Natural killer cell (primary cell): ENCODE data around the gene DAP3. TPM values are rescaled to one million over a fixed set of nuclear protein-coding genes. Genes with fewer than 3 reads are reported as not detected.
"Not testable (repeated sequence)": the region's sequence is repeated elsewhere in the genome, so short reads cannot be mapped to it uniquely, and the experiment has no call there.

Experiments
- ATAC-seq, 3 donors: fragments of 150-1000 bp in 2 of 3; fragments of 200-7000 bp in 1 of 3; cut with Tn5 transposase; 1 replicate in 1 of 3; 2 replicates in 2 of 3; pipeline ENCODE4 v1.10.0; 2021; ENCODE audit warnings: mild to moderate bottlenecking in 2 of 3, moderate library complexity in 2 of 3
- DNase-seq, 2 donors: peaks; one replicate each; pipeline versions ENCODE4 v3.0.0 to v3.0.0-alpha.2; 2013 to 2021; ENCODE audit warnings: mixed read lengths in 1 of 2
- H3K27ac ChIP-seq: one replicate; pipeline ENCODE4 v1.5.1; 2013; ENCODE audit warnings: mild to moderate bottlenecking, low read length
- H3K27me3 ChIP-seq: one replicate; pipeline ENCODE4 v1.6.1; 2013; ENCODE audit warnings: low read length; ENCODE audit not compliant: control insufficient read depth, insufficient read depth
- H3K36me3 ChIP-seq: one replicate; pipeline ENCODE4 v1.6.1; 2013; ENCODE audit warnings: low read length; ENCODE audit not compliant: control insufficient read depth, insufficient read depth
- H3K4me1 ChIP-seq: one replicate; pipeline ENCODE4 v1.6.1; 2013; ENCODE audit warnings: low read length; ENCODE audit not compliant: control insufficient read depth, insufficient read depth
- H3K4me3 ChIP-seq: one replicate; pipeline ENCODE4 v1.5.1; 2013; ENCODE audit warnings: low read length
- H3K9me3 ChIP-seq: one replicate; pipeline ENCODE4 v1.6.1; 2013; ENCODE audit warnings: low read length; ENCODE audit not compliant: control insufficient read depth, insufficient read depth
- H3K27ac Mint-ChIP-seq, 2 donors: one replicate each; pipeline ENCODE4 v1.8.0; 2022; ENCODE audit warnings: mild to moderate bottlenecking in 2 of 2, mixed read lengths in 2 of 2, moderate library complexity in 1 of 2
- H3K27me3 Mint-ChIP-seq, 2 donors: one replicate each; pipeline ENCODE4 v1.8.0; 2022; ENCODE audit warnings: low read depth in 2 of 2, mixed read lengths in 2 of 2
- H3K36me3 Mint-ChIP-seq: one replicate; pipeline ENCODE4 v1.8.0; 2022; ENCODE audit warnings: mixed read lengths
- H3K4me1 Mint-ChIP-seq, 2 donors: one replicate each; pipeline ENCODE4 v1.8.0; 2022; ENCODE audit warnings: mixed read lengths in 2 of 2
- H3K4me3 Mint-ChIP-seq: one replicate; pipeline ENCODE4 v1.8.0; 2022; ENCODE audit warnings: mild to moderate bottlenecking, moderate library complexity, mixed read lengths
- H3K9me3 Mint-ChIP-seq, 2 donors: one replicate each; pipeline ENCODE4 v1.8.0; 2022; ENCODE audit warnings: mixed read lengths in 2 of 2
- WGBS: methylation state at CpG from one replicate; pipeline ENCODE4 v1.1.7; 2013; ENCODE audit warnings: missing lambda C conversion rate; ENCODE audit not compliant: insufficient coverage; 5-methylcytosine and 5-hydroxymethylcytosine counted together
- intact Hi-C: fragments of 100-400 bp; cut with micrococcal nuclease; formaldehyde crosslinking; loops from one replicate; pipeline ENCODE4 v1.14.2; 2022
- total RNA-seq, 4 donors: library from RNA; stranded (reverse); fragments of 120-200 nt in 1 of 4; gene quantifications; one replicate each; pipeline versions ENCODE4 v1.2.3 to v1.2.4, GENCODE V29; 2013 to 2022
- TF ChIP-seq, protein P1 (sequence below): fragments of 200-600 bp; IDR thresholded peaks from one replicate; pipeline ENCODE4 v1.8.0; 2022; ENCODE audit warnings: antibody characterized with exemption

DAP3 gene
- total RNA-seq, 3 donors from 2014 or later (not counting 1 experiment from before 2014, with no cell fraction given): 83.9 to 97.5 (median 96.4) TPM

GRCh38 chr1:155698382-155699038 is 9.6 kb downstream of the DAP3 start:
- intact Hi-C loops: no loop called here
- ATAC-seq (no peak), DNase-seq (no peak)
- Mint-ChIP-seq H3K27ac (no peak overlapping the region), H3K4me1 (peaks cover 49 to 50% of the 10 kb centered on the region in 2 donors), H3K4me3 (no peak overlapping the region), H3K36me3 (no peaks in the 10 kb centered on the region), H3K27me3 (no peaks in the 10 kb centered on the region), H3K9me3 (no peaks in the 10 kb centered on the region)
- no peak overlapping the region for H3K27ac ChIP-seq
- no peak overlapping the region for H3K4me3 ChIP-seq
- no peaks in the 10 kb centered on the region for H3K27me3 ChIP-seq
- 98% methylated on average over 12 of the region's 13 CpGs for WGBS
- TF ChIP-seq, protein P1, sequence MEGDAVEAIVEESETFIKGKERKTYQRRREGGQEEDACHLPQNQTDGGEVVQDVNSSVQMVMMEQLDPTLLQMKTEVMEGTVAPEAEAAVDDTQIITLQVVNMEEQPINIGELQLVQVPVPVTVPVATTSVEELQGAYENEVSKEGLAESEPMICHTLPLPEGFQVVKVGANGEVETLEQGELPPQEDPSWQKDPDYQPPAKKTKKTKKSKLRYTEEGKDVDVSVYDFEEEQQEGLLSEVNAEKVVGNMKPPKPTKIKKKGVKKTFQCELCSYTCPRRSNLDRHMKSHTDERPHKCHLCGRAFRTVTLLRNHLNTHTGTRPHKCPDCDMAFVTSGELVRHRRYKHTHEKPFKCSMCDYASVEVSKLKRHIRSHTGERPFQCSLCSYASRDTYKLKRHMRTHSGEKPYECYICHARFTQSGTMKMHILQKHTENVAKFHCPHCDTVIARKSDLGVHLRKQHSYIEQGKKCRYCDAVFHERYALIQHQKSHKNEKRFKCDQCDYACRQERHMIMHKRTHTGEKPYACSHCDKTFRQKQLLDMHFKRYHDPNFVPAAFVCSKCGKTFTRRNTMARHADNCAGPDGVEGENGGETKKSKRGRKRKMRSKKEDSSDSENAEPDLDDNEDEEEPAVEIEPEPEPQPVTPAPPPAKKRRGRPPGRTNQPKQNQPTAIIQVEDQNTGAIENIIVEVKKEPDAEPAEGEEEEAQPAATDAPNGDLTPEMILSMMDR: no peak
- H3K4me1 ChIP-seq: peaks cover 4% of the 10 kb centered on the region
- H3K9me3 ChIP-seq: no peaks in the 10 kb centered on the region
- H3K36me3 ChIP-seq: peaks cover 2% of the 10 kb centered on the region

- DNase-seq, H3K36me3 Mint-ChIP-seq, H3K27ac Mint-ChIP-seq, H3K36me3 ChIP-seq, H3K27ac ChIP-seq, H3K27me3 ChIP-seq, H3K9me3 Mint-ChIP-seq, H3K27me3 Mint-ChIP-seq, H3K4me1 ChIP-seq, ATAC-seq, H3K4me3 ChIP-seq, intact Hi-C loops, H3K4me3 Mint-ChIP-seq, H3K9me3 ChIP-seq: not testable (repeated sequence)
- H3K4me1 Mint-ChIP-seq: peaks cover 48 to 53% of the 10 kb centered on the region in 2 donors
- WGBS: 96% methylated on average over 4 of the region's 4 CpGs
These were observed 10.2 kb downstream of the DAP3 start for GRCh38 chr1:155699062-155699461.

DNA sequence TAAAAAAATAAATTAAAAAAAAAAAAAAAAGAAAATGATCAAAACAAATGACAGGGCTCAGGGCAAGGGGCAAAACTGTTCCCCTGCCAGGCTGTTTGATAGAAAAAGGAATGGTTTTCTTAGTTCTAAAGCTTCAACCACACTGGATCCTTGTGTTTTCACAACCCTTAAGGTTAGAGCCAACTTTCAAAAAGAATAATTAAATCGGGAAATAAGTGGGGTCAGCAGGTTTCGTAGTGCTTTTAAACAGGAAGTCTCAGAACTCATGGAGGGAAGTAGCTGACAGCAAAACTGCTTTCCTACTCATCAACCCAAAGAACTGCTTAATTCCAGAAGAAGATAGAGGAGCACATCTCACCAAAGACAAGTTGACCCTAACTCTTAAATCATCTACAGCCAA is 12.8 kb downstream of the DAP3 start:
- H3K4me1 ChIP-seq, intact Hi-C loops, H3K27ac Mint-ChIP-seq, H3K36me3 Mint-ChIP-seq, H3K27me3 Mint-ChIP-seq, H3K36me3 ChIP-seq, H3K4me3 ChIP-seq, ATAC-seq, DNase-seq, H3K27ac ChIP-seq, H3K27me3 ChIP-seq, H3K4me3 Mint-ChIP-seq, H3K9me3 Mint-ChIP-seq, H3K9me3 ChIP-seq: not testable (repeated sequence)
- no CpG with 5 or more reads among the region's 2 CpGs for WGBS
- peaks cover 22 to 43% of the 10 kb centered on the region in 2 donors for H3K4me1 Mint-ChIP-seq

DNA sequence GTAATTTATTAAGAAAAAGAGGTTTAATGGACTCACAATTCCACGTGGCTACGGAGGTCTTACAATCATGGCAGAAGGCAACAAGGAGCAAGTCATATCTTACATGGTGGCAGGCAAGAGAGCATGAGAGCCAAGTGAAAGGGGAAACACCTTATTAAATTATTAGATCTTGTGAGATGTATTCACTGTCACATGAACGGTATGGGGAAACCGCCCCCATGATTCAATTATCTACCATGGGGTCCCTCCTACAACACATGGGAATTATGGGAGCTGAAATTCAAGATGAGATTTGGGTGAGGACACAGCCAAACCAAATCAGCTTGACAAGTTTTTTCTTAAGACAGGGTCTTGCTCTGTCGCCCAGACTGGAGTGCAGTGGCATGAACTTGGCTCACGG is 14.3 kb downstream of the DAP3 start:
- DNase-seq (no peak), ATAC-seq (no peak)
- no peaks in the 10 kb centered on the region for H3K27me3 Mint-ChIP-seq
- TF ChIP-seq, protein P1: no peak
- 96% methylated on average over 4 of the region's 6 CpGs for WGBS
- no peak overlapping the region for H3K4me3 Mint-ChIP-seq
- H3K36me3 ChIP-seq: no peaks in the 10 kb centered on the region
- peak overlapping the region in 1 of 2 donors; percentile 42 for H3K27ac Mint-ChIP-seq
- H3K4me1 ChIP-seq: no peaks in the 10 kb centered on the region
- intact Hi-C loops: no loop called here
- H3K27ac ChIP-seq: no peak overlapping the region
- no peaks in the 10 kb centered on the region for H3K27me3 ChIP-seq
- no peaks in the 10 kb centered on the region for H3K9me3 Mint-ChIP-seq
- peaks cover 21 to 37% of the 10 kb centered on the region in 2 donors for H3K4me1 Mint-ChIP-seq
- no peak overlapping the region for H3K4me3 ChIP-seq
- no peaks in the 10 kb centered on the region for H3K36me3 Mint-ChIP-seq
- no peaks in the 10 kb centered on the region for H3K9me3 ChIP-seq

DNA sequence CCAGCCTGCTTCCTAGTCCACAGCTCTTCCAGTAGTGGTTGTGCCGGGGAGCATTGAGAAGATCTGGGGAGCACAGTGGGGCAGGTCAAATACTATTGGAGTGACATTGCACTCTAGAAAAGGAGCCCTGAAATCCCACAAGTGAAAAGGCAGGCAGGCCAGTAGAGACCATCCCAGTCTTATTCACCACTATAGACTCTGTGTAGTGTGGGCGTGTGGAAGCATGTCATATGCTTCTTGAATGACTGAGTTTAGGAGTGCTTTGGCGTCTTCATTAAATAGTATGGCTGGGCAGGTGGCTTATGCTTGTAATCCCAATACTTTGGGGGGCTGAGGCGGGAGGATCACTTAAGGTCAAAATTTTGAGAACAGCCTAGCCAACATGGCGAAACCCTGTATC is 15.5 kb downstream of the DAP3 start:
- intact Hi-C loops, H3K27ac Mint-ChIP-seq, ATAC-seq, H3K36me3 ChIP-seq, H3K27me3 Mint-ChIP-seq, DNase-seq, H3K4me3 ChIP-seq, H3K9me3 ChIP-seq, H3K27me3 ChIP-seq, H3K4me1 ChIP-seq, H3K9me3 Mint-ChIP-seq, H3K27ac ChIP-seq, H3K36me3 Mint-ChIP-seq, H3K4me3 Mint-ChIP-seq: not testable (repeated sequence)
- 87% methylated on average over 4 of the region's 5 CpGs for WGBS
- H3K4me1 Mint-ChIP-seq: peaks cover 15 to 29% of the 10 kb centered on the region in 2 donors
